Measurements from ENCODE around the gene GPSM1. TPM values are rescaled to one million over a fixed set of nuclear protein-coding genes. Genes with fewer than 3 reads are reported as not detected.
"Not testable (repeated sequence)": the region's sequence is repeated elsewhere in the genome, so short reads cannot be mapped to it uniquely, and the experiment has no call there.

Gene GPSM1
- total RNA-seq, 3 donors from 2014 or later = 2.4 to 15.0 (median 4.2) TPM

DNA sequence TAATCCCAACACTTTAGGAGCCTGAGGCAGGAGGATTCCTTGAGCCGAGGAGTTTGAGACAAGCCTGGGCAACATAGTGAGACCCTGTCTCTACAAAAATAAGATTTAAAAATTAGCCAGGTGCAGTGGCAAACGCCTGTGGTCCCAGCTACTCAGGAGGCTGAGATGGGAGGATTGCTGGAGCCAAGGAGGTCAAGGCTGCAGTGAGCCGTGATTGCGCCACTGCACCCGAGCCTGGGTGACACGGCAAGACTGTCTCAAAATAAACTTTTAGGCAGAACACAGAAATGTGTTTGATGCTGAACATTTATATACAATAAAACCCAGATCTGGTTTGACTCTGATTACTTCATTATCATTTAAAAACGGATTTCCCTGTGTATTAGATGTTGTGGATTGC is 78.1 kb downstream of the GPSM1 start:
- peaks cover 16% of the 10 kb centered on the region for H3K4me1 ChIP-seq (ENCODE audit: low read depth)
- no peak for TF ChIP-seq CTCF (IDR thresholded peaks at IDR 0.05)
- intact Hi-C loops (cut with DNase I, micrococcal nuclease) = no loop called here
- DNase-seq (no peak), ATAC-seq (no peak)
- no peaks in the 10 kb centered on the region for H3K9me3 ChIP-seq
- H3K36me3 ChIP-seq (ENCODE audit: low read depth) = peaks cover 4% of the 10 kb centered on the region
- no peak overlapping the region for H3K4me3 ChIP-seq

DNA sequence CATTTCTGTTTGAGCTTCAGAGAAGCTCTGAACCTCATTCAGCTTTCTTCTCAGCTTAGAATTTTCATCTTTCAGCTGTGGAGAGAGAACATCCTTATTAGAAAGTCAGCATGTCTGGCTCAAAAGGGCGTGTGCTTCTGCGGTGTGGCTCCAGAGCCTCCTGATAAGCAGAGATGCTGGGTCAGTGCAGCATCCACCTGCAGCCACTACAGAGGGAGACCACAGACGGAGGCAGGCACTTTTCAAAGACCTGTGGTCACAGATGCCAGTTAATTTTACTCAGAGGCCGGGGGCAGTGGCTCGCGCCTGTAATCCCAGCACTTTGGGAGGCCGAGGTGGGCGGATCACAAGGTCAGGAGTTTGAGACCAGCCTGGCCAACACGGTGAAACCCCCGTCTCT is 78.6 kb downstream of the GPSM1 start:
- ATAC-seq; DNase-seq; intact Hi-C loops (cut with DNase I, micrococcal nuclease); H3K4me3 ChIP-seq; H3K9me3 ChIP-seq; H3K36me3 ChIP-seq (ENCODE audit: low read depth): not testable (repeated sequence)
- H3K4me1 ChIP-seq (ENCODE audit: low read depth) = peaks cover 12% of the 10 kb centered on the region

DNA sequence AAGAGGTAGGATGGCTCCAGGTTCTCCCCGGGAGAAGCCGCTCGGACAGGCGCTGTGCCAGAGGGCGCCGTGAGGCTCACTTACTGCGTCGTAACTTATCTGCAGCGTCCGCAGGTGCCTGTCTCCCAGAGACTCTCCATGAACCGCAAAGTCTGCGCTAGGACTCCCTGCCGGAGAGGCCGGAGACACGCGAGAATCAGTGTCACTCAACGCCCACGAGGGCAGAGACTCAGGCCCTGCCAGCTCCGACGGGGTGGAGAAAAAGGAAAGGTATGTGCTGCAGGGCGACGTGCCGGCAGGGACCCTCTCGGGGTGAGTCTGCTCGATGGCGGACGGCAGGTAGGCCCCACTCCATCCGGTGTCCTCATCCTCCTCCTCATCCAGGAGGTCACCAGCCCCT is 79.7 kb downstream of the GPSM1 start:
- H3K36me3 ChIP-seq (ENCODE audit: low read depth); intact Hi-C loops (cut with DNase I, micrococcal nuclease); H3K9me3 ChIP-seq; H3K4me3 ChIP-seq; DNase-seq; ATAC-seq: not testable (repeated sequence)
- H3K4me1 ChIP-seq (ENCODE audit: low read depth) = peaks cover 22% of the 10 kb centered on the region

DNA sequence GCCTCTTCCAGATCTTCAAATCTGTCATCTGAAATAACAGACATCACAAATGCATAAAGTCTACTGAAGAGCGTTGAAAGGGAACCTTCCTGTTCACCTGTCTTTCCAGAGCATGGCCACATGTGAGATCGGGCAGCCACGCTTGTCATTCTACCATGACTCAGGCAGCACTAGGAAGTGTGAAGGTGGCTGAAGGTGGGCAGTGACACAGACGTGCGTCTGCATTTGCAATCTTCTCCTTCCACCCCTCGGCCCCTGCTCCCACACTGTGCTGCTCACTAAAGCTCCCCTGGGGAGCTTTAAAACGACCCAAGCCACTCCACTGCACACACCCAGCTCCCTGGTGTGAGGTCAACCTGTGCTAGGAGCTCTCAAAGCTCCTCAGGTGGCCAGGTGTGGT is 80.6 kb downstream of the GPSM1 start:
- peaks cover 22% of the 10 kb centered on the region for H3K4me1 ChIP-seq (ENCODE audit: low read depth)
- H3K4me3 ChIP-seq = no peak overlapping the region
- DNase-seq (no peak), ATAC-seq (no peak)
- peaks cover 4% of the 10 kb centered on the region for H3K36me3 ChIP-seq (ENCODE audit: low read depth)
- H3K9me3 ChIP-seq = no peaks in the 10 kb centered on the region
- intact Hi-C loops (cut with DNase I, micrococcal nuclease) = no loop called here
- TF ChIP-seq CTCF (IDR thresholded peaks at IDR 0.05) = no peak

Other genes starting within 250 kb of the GPSM1 start
- 10 to 100 TPM; 15.9 to 81.3 (median 22.1) TPM for gene NACC2, start 232.2 kb upstream of the GPSM1 start, total RNA-seq
- 10 to 100 TPM; 47.4 to 54.1 (median 52.0) TPM for gene TMEM250, start 208.7 kb upstream of the GPSM1 start, total RNA-seq
- not detected for gene LHX3, start 122.4 kb upstream of the GPSM1 start, total RNA-seq
- gene QSOX2, start 81.7 kb upstream of the GPSM1 start, total RNA-seq = 1 to 10 TPM; 6.1 to 8.1 (median 7.1) TPM
- gene CCDC187, start 23.4 kb upstream of the GPSM1 start, total RNA-seq = under 1 TPM; 0.19 to 0.93 (median 0.48) TPM
- gene DNLZ, start 36.2 kb downstream of the GPSM1 start, total RNA-seq = 10 to 100 TPM in 2 of 3 donors, 1 to 10 TPM in 1; 9.3 to 17.1 (median 10.8) TPM
- 1 to 10 TPM; 2.2 to 2.4 (median 2.2) TPM for gene CARD9, start 46.1 kb downstream of the GPSM1 start, total RNA-seq
- gene SNAPC4, start 72.6 kb downstream of the GPSM1 start, total RNA-seq = 1 to 10 TPM; 7.4 to 7.6 (median 7.6) TPM
- gene ENTR1, start 83.1 kb downstream of the GPSM1 start, total RNA-seq = 10 to 100 TPM; 27.8 to 47.6 (median 33.2) TPM
- 10 to 100 TPM; 42.1 to 50.7 (median 45.1) TPM for gene PMPCA, start 83.1 kb downstream of the GPSM1 start, total RNA-seq
- gene INPP5E, start 112.3 kb downstream of the GPSM1 start, total RNA-seq = 10 to 100 TPM in 1 of 3 donors, 1 to 10 TPM in 2; 9.5 to 14.4 (median 9.6) TPM
- gene SEC16A, start 155.5 kb downstream of the GPSM1 start, total RNA-seq = 10 to 100 TPM; 60.0 to 69.5 (median 69.3) TPM
- gene NOTCH1, start 218.5 kb downstream of the GPSM1 start, total RNA-seq = 100 to 1,000 TPM in 1 of 3 donors, 10 to 100 TPM in 2; 59.0 to 101 (median 72.6) TPM

All from mucosa of descending colon (tissue), 3 donors.